ENCODE measurements around the gene PDZRN3. TPM values are rescaled to one million over a fixed set of nuclear protein-coding genes. Genes with fewer than 3 reads are reported as not detected.

Gene PDZRN3
- total RNA-seq, 1 experiment from 2014 or later, result 12.5 TPM

- no peaks in the 10 kb centered on the region for H3K27me3 ChIP-seq (replicated peaks; ENCODE audit: control insufficient read depth, insufficient read depth, low read length)
- ChIA-PET POLR2A (no interaction called here), CTCF (interaction anchor here (1.4 kb wide), 1 partner anchor 39 kb away, joined by 3 read pairs; no protein-coding TSS in a partner anchor)
- no peaks in the 10 kb centered on the region for H3K36me3 ChIP-seq (ENCODE audit: control insufficient read depth, insufficient read depth, low read length)
- H3K27ac Mint-ChIP-seq (ENCODE audit: unreplicated experiment), result no peak overlapping the region
- intact Hi-C loops (cut with micrococcal nuclease; ENCODE audit: unreplicated experiment), result no loop called here
- no peaks in the 10 kb centered on the region for H3K9me3 Mint-ChIP-seq (ENCODE audit: unreplicated experiment)
- H3K27me3 Mint-ChIP-seq (ENCODE audit: insufficient read depth, unreplicated experiment), result no peaks in the 10 kb centered on the region
- H3K9me3 ChIP-seq, result no peaks in the 10 kb centered on the region
- TF ChIP-seq CTCF (IDR thresholded peaks at IDR 0.05; ENCODE audit: insufficient read depth in 1 of 2, low read depth in 1 of 2, low read length in 1 of 2, severe bottlenecking in 1 of 2, unreplicated experiment in 1 of 2), result no peak
- no TSS peak for BruUV-seq (replicated peaks)
- no peak overlapping the region for H3K4me3 Mint-ChIP-seq (ENCODE audit: unreplicated experiment)
- peaks cover 25% of the 10 kb centered on the region for H3K4me1 ChIP-seq
- DNase-seq, result no peak
- H3K4me3 ChIP-seq (ENCODE audit: low read depth, low read length), result no peak overlapping the region
- peaks cover 11% of the 10 kb centered on the region for H3K4me1 Mint-ChIP-seq (ENCODE audit: low read depth, unreplicated experiment)
- H3K36me3 Mint-ChIP-seq (ENCODE audit: insufficient read depth, unreplicated experiment), result no peaks in the 10 kb centered on the region
These were observed 77.8 kb downstream of the PDZRN3 start for GRCh38 chr3:73546961-73547360.

- H3K27me3 Mint-ChIP-seq (ENCODE audit: insufficient read depth, unreplicated experiment), result no peaks in the 10 kb centered on the region
- no TSS peak for BruUV-seq (replicated peaks)
- no peaks in the 10 kb centered on the region for H3K36me3 Mint-ChIP-seq (ENCODE audit: insufficient read depth, unreplicated experiment)
- DNase-seq, result no peak
- Histone ChIP-seq H3K27me3 (replicated peaks; ENCODE audit: control insufficient read depth, insufficient read depth, low read length) (no peaks in the 10 kb centered on the region), H3K4me1 (peaks cover 11% of the 10 kb centered on the region), H3K4me3 (ENCODE audit: low read depth, low read length) (no peak overlapping the region), H3K36me3 (ENCODE audit: control insufficient read depth, insufficient read depth, low read length) (no peaks in the 10 kb centered on the region), H3K9me3 (no peaks in the 10 kb centered on the region)
- no peak overlapping the region for H3K4me3 Mint-ChIP-seq (ENCODE audit: unreplicated experiment)
- H3K27ac Mint-ChIP-seq (ENCODE audit: unreplicated experiment), result no peak overlapping the region
- H3K9me3 Mint-ChIP-seq (ENCODE audit: unreplicated experiment), result no peaks in the 10 kb centered on the region
- POLR2A ChIA-PET, result no interaction called here
- H3K4me1 Mint-ChIP-seq (ENCODE audit: low read depth, unreplicated experiment), result peaks cover 11% of the 10 kb centered on the region
- CTCF ChIA-PET, result no interaction called here
- TF ChIP-seq CTCF (IDR thresholded peaks at IDR 0.05; ENCODE audit: insufficient read depth in 1 of 2, low read depth in 1 of 2, low read length in 1 of 2, severe bottlenecking in 1 of 2, unreplicated experiment in 1 of 2), result no peak
- intact Hi-C loops (cut with micrococcal nuclease; ENCODE audit: unreplicated experiment), result no loop called here
These were observed 81.3 kb downstream of the PDZRN3 start for GRCh38 chr3:73543412-73543811.

GRCh38 chr3:73542136-73542535, 82.6 kb downstream of the PDZRN3 start:
- no peak for TF ChIP-seq CTCF (IDR thresholded peaks at IDR 0.05; ENCODE audit: insufficient read depth in 1 of 2, low read depth in 1 of 2, low read length in 1 of 2, severe bottlenecking in 1 of 2, unreplicated experiment in 1 of 2)
- H3K4me1 Mint-ChIP-seq (ENCODE audit: low read depth, unreplicated experiment), result no peaks in the 10 kb centered on the region
- Histone ChIP-seq H3K27me3 (replicated peaks; ENCODE audit: control insufficient read depth, insufficient read depth, low read length) (no peaks in the 10 kb centered on the region), H3K4me3 (ENCODE audit: low read depth, low read length) (no peak overlapping the region), H3K9me3 (no peaks in the 10 kb centered on the region), H3K4me1 (no peaks in the 10 kb centered on the region), H3K36me3 (ENCODE audit: control insufficient read depth, insufficient read depth, low read length) (no peaks in the 10 kb centered on the region)
- H3K9me3 Mint-ChIP-seq (ENCODE audit: unreplicated experiment), result no peaks in the 10 kb centered on the region
- H3K4me3 Mint-ChIP-seq (ENCODE audit: unreplicated experiment), result no peak overlapping the region
- no peaks in the 10 kb centered on the region for H3K36me3 Mint-ChIP-seq (ENCODE audit: insufficient read depth, unreplicated experiment)
- intact Hi-C loops (cut with micrococcal nuclease; ENCODE audit: unreplicated experiment), result no loop called here
- DNase-seq, result no peak
- POLR2A ChIA-PET, result no interaction called here
- BruUV-seq (replicated peaks), result no TSS peak
- CTCF ChIA-PET, result interaction anchor here (1.4 kb wide), 1 partner anchor 34 kb away, joined by 3 read pairs; no protein-coding TSS in a partner anchor
- no peak overlapping the region for H3K27ac Mint-ChIP-seq (ENCODE audit: unreplicated experiment)
- H3K27me3 Mint-ChIP-seq (ENCODE audit: insufficient read depth, unreplicated experiment), result no peaks in the 10 kb centered on the region
